Subcutaneous abdominal adipose tissue (tissue), 5 donors: ENCODE results near the gene PGM3.

Source experiments
- H3K27ac ChIP-seq: one replicate; pipeline ENCODE4 v1.7.0; 2013; ENCODE audit warnings: low read depth, mild to moderate bottlenecking, inconsistent platforms, low read length, moderate library complexity
- H3K27me3 ChIP-seq, 5 donors: one replicate each; pipeline ENCODE4 v1.7.0; 2013; ENCODE audit warnings: low read length in 5 of 5, inconsistent platforms in 1 of 5; ENCODE audit not compliant: control insufficient read depth in 5 of 5, insufficient read depth in 4 of 5
- H3K36me3 ChIP-seq, 5 donors: one replicate each; pipeline ENCODE4 v1.7.0; 2013; ENCODE audit warnings: low read length in 5 of 5; ENCODE audit not compliant: control insufficient read depth in 5 of 5, insufficient read depth in 5 of 5
- H3K4me1 ChIP-seq, 5 donors: one replicate each; pipeline ENCODE4 v1.7.0; 2013; ENCODE audit warnings: low read length in 5 of 5, mild to moderate bottlenecking in 3 of 5, moderate library complexity in 1 of 5; ENCODE audit not compliant: control insufficient read depth in 5 of 5, insufficient read depth in 5 of 5
- H3K4me3 ChIP-seq, 5 donors: one replicate each; pipeline ENCODE4 v1.7.0; 2013; ENCODE audit warnings: low read length in 5 of 5, low read depth in 1 of 5
- H3K9ac ChIP-seq, 5 donors: one replicate each; pipeline ENCODE4 v1.7.0; 2013; ENCODE audit warnings: low read length in 5 of 5, mild to moderate bottlenecking in 4 of 5, moderate library complexity in 3 of 5
- H3K9me3 ChIP-seq, 5 donors: one replicate each; pipeline ENCODE4 v1.7.0; 2013; ENCODE audit warnings: low read length in 5 of 5; ENCODE audit not compliant: control insufficient read depth in 5 of 5
- donor health status: healthy.
- donor health status: healthy.
- donor health status: healthy.
- donor health status: healthy.
- donor health status: healthy.

PGM3 gene

GRCh38 chr6:83126807-83127206 lies 66.3 kb downstream of the PGM3 start:
- H3K36me3 ChIP-seq: peaks cover 62 to 74% (median 67%) of the 10 kb centered on the region in 5 donors
- no peak overlapping the region for H3K4me3 ChIP-seq
- H3K9ac ChIP-seq: no peak overlapping the region
- no peak overlapping the region for H3K27ac ChIP-seq
- no peaks in the 10 kb centered on the region for H3K4me1 ChIP-seq
- no peaks in the 10 kb centered on the region for H3K27me3 ChIP-seq
- no peaks in the 10 kb centered on the region for H3K9me3 ChIP-seq

- H3K36me3 ChIP-seq: peaks cover 59 to 73% (median 65%) of the 10 kb centered on the region in 5 donors
These were observed 66.8 kb downstream of the PGM3 start for GRCh38 chr6:83126223-83126622.

GRCh38 chr6:83125425-83125824 lies 67.6 kb downstream of the PGM3 start:
- H3K9ac ChIP-seq: no peak overlapping the region
- H3K27me3 ChIP-seq: no peaks in the 10 kb centered on the region
- no peaks in the 10 kb centered on the region for H3K9me3 ChIP-seq
- no peak overlapping the region for H3K27ac ChIP-seq
- H3K36me3 ChIP-seq: peaks cover 62 to 68% (median 65%) of the 10 kb centered on the region in 5 donors
- H3K4me1 ChIP-seq: no peaks in the 10 kb centered on the region
- no peak overlapping the region for H3K4me3 ChIP-seq

More at GRCh38 chr6:83126223-83126622, 66.8 kb downstream of the PGM3 start:
- H3K4me3 ChIP-seq: no peak overlapping the region
- H3K9ac ChIP-seq: no peak overlapping the region
- no peaks in the 10 kb centered on the region for H3K4me1 ChIP-seq
- H3K9me3 ChIP-seq: no peaks in the 10 kb centered on the region
- H3K27me3 ChIP-seq: no peaks in the 10 kb centered on the region
- no peak overlapping the region for H3K27ac ChIP-seq

GRCh38 chr6:83124553-83124952 lies 68.5 kb downstream of the PGM3 start:
- Histone ChIP-seq H3K27ac (no peak overlapping the region), H3K4me1 (no peaks in the 10 kb centered on the region), H3K9ac (no peak overlapping the region), H3K9me3 (no peaks in the 10 kb centered on the region), H3K4me3 (no peak overlapping the region), H3K36me3 (peaks cover 57 to 64% (median 59%) of the 10 kb centered on the region in 5 donors), H3K27me3 (no peaks in the 10 kb centered on the region)

GRCh38 chr6:83119742-83120300 lies 73.2 kb downstream of the PGM3 start:
- Histone ChIP-seq H3K27me3 (no peaks in the 10 kb centered on the region), H3K27ac (no peak overlapping the region), H3K4me1 (peaks cover 0 to 5% (median 0%) of the 10 kb centered on the region in 5 donors), H3K4me3 (no peak overlapping the region), H3K36me3 (peaks cover 18 to 34% (median 23%) of the 10 kb centered on the region in 5 donors), H3K9ac (no peak overlapping the region), H3K9me3 (no peaks in the 10 kb centered on the region)

GRCh38 chr6:83117802-83118201 lies 75.3 kb downstream of the PGM3 start:
- Histone ChIP-seq H3K9ac (no peak overlapping the region), H3K27ac (no peak overlapping the region), H3K27me3 (no peaks in the 10 kb centered on the region), H3K9me3 (no peaks in the 10 kb centered on the region), H3K4me1 (peaks cover 0 to 5% (median 0%) of the 10 kb centered on the region in 5 donors), H3K4me3 (no peak overlapping the region), H3K36me3 (peaks cover 4 to 18% (median 12%) of the 10 kb centered on the region in 5 donors)
